ENCODE measurements around the gene PTCD2.

Gene PTCD2

DNA sequence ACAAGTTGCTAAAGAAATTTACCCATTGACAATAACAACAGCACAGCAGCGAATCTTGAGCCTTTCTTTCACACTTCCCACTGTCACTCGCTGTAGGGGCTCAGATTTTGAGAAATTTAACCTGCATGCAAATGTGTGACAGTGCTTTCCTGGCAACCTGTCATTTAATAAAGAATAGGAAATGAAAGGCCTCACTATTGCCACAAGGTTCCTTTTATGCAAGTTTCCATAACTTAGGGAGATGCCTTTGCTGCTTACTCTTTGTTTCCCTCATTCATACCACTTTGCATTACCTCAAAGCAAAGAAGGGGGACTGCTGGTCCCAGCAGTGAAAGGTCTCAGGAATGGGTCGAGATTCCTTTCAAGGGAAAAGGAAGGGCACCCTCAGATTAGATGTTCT, 49.5 kb downstream of the PTCD2 start:
- TF ChIP-seq EZH2 (IDR thresholded peaks at IDR 0.05; ENCODE audit: borderline replicate concordance, low read length) = no peak
- TF ChIP-seq, protein P1, sequence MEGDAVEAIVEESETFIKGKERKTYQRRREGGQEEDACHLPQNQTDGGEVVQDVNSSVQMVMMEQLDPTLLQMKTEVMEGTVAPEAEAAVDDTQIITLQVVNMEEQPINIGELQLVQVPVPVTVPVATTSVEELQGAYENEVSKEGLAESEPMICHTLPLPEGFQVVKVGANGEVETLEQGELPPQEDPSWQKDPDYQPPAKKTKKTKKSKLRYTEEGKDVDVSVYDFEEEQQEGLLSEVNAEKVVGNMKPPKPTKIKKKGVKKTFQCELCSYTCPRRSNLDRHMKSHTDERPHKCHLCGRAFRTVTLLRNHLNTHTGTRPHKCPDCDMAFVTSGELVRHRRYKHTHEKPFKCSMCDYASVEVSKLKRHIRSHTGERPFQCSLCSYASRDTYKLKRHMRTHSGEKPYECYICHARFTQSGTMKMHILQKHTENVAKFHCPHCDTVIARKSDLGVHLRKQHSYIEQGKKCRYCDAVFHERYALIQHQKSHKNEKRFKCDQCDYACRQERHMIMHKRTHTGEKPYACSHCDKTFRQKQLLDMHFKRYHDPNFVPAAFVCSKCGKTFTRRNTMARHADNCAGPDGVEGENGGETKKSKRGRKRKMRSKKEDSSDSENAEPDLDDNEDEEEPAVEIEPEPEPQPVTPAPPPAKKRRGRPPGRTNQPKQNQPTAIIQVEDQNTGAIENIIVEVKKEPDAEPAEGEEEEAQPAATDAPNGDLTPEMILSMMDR (IDR thresholded peaks at IDR 0.05; ENCODE audit: low read length) = no peak
- Histone ChIP-seq H4K20me1 (ENCODE audit: insufficient read depth, low read length) (no peaks in the 10 kb centered on the region), H3K27ac (ENCODE audit: low read depth, low read length, poor library complexity, severe bottlenecking) (no peak overlapping the region)

DNA sequence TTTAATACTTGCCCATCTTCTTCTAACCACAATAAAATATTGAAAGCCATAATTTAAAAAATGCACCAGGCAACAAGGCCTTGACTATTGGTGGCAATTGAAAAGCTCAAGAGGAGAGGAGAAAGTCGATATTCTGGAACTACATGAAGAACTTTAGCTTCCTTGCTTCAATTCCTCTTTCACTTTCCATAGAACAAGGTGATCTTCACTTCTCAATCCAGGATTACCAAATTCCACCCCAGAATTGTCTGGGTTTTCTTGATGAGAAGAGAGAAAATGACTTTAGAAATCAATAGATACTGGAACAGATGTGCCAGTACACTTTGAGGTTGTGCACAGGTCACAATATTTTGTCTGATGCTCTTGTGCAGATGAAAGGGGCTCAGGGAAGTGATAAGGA, 52.2 kb downstream of the PTCD2 start:
- H3K9me2 ChIP-seq (ENCODE audit: low read depth, low read length) = no peaks in the 10 kb centered on the region
- no peaks in the 10 kb centered on the region for H4K20me1 ChIP-seq (ENCODE audit: insufficient read depth, low read length)
- H2AFZ ChIP-seq (ENCODE audit: low read length) = no peak overlapping the region
- H3K27me3 ChIP-seq (ENCODE audit: insufficient read depth, low read length) = no peaks in the 10 kb centered on the region
- no peak overlapping the region for H3K9ac ChIP-seq (ENCODE audit: low read length)
- no peaks in the 10 kb centered on the region for H3K9me3 ChIP-seq (ENCODE audit: low read length)
- H3K79me2 ChIP-seq (ENCODE audit: insufficient read depth, low read length) = no peaks in the 10 kb centered on the region
- H3K4me2 ChIP-seq (ENCODE audit: low read length) = no peak overlapping the region
- no peak for TF ChIP-seq EZH2 (IDR thresholded peaks at IDR 0.05; ENCODE audit: borderline replicate concordance, low read length)
- TF ChIP-seq, protein P1 (IDR thresholded peaks at IDR 0.05; ENCODE audit: low read length) = no peak
- H3K4me1 ChIP-seq (ENCODE audit: insufficient read depth, low read length, severe bottlenecking) = no peaks in the 10 kb centered on the region
- no peak overlapping the region for H3K27ac ChIP-seq (ENCODE audit: low read depth, low read length, poor library complexity, severe bottlenecking)
- no peaks in the 10 kb centered on the region for H3K36me3 ChIP-seq (ENCODE audit: insufficient read depth, low read length)
- no peak overlapping the region for H3K4me3 ChIP-seq (ENCODE audit: low read depth, low read length, poor library complexity, severe bottlenecking)
- no peaks in the 10 kb centered on the region for H3F3A ChIP-seq (ENCODE audit: insufficient read depth, low read length)

More for the DNA sequence above, 49.5 kb downstream of the PTCD2 start:
- no peaks in the 10 kb centered on the region for H3F3A ChIP-seq (ENCODE audit: insufficient read depth, low read length)
- no peak overlapping the region for H3K4me2 ChIP-seq (ENCODE audit: low read length)
- no peaks in the 10 kb centered on the region for H3K79me2 ChIP-seq (ENCODE audit: insufficient read depth, low read length)
- H3K36me3 ChIP-seq (ENCODE audit: insufficient read depth, low read length) = no peaks in the 10 kb centered on the region
- H3K4me3 ChIP-seq (ENCODE audit: low read depth, low read length, poor library complexity, severe bottlenecking) = no peak overlapping the region
- no peak overlapping the region for H3K9ac ChIP-seq (ENCODE audit: low read length)
- H2AFZ ChIP-seq (ENCODE audit: low read length) = no peak overlapping the region
- H3K4me1 ChIP-seq (ENCODE audit: insufficient read depth, low read length, severe bottlenecking) = no peaks in the 10 kb centered on the region
- no peaks in the 10 kb centered on the region for H3K9me3 ChIP-seq (ENCODE audit: low read length)
- H3K27me3 ChIP-seq (ENCODE audit: insufficient read depth, low read length) = no peaks in the 10 kb centered on the region
- H3K9me2 ChIP-seq (ENCODE audit: low read depth, low read length) = no peaks in the 10 kb centered on the region

DNA sequence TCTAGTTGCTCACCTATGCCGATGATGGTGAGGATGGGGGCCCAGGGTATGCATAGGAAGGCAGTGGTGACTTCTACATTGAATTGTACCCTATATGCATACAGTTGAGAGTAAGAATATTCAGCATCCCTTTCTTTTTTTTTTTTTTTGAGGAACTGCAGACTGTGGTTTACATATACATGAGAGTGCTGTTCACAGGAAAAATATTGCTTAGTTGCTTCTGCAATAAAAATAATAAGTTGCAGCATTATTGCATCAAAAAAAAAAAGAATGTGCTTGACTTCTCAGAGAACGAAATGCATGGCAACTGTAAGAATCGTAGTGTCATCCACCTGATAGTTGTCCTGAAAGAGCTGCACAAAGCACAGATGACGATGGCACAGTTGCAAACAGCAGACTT, 52.8 kb downstream of the PTCD2 start:
- Histone ChIP-seq H3K4me2 (ENCODE audit: low read length) (no peak overlapping the region), H3K79me2 (ENCODE audit: insufficient read depth, low read length) (no peaks in the 10 kb centered on the region), H3K27me3 (ENCODE audit: insufficient read depth, low read length) (no peaks in the 10 kb centered on the region), H4K20me1 (ENCODE audit: insufficient read depth, low read length) (no peaks in the 10 kb centered on the region), H3K9me3 (ENCODE audit: low read length) (no peaks in the 10 kb centered on the region), H3K27ac (ENCODE audit: low read depth, low read length, poor library complexity, severe bottlenecking) (no peak overlapping the region), H3F3A (ENCODE audit: insufficient read depth, low read length) (no peaks in the 10 kb centered on the region), H2AFZ (ENCODE audit: low read length) (no peak overlapping the region), H3K9ac (ENCODE audit: low read length) (no peak overlapping the region), H3K4me3 (ENCODE audit: low read depth, low read length, poor library complexity, severe bottlenecking) (no peak overlapping the region), H3K9me2 (ENCODE audit: low read depth, low read length) (no peaks in the 10 kb centered on the region), H3K4me1 (ENCODE audit: insufficient read depth, low read length, severe bottlenecking) (no peaks in the 10 kb centered on the region), H3K36me3 (ENCODE audit: insufficient read depth, low read length) (no peaks in the 10 kb centered on the region)
- no peak for TF ChIP-seq EZH2 (IDR thresholded peaks at IDR 0.05; ENCODE audit: borderline replicate concordance, low read length)
- TF ChIP-seq, protein P1 (IDR thresholded peaks at IDR 0.05; ENCODE audit: low read length) = no peak

Data from OCI-LY1 (cell line).